LHCN-M2 (cell line): ENCODE results near the gene LILRA2. TPM values are rescaled to one million over a fixed set of nuclear protein-coding genes. Genes with fewer than 3 reads are reported as not detected.
"Not testable (repeated sequence)": the region's sequence is repeated elsewhere in the genome, so short reads cannot be mapped to it uniquely, and the experiment has no call there.

Experiments
- DNase-seq: peaks from one replicate; pipeline ENCODE4 v3.0.0-alpha.2; 2012; ENCODE audit warnings: low read depth
- total RNA-seq: library from RNA; depleted of rRNA; stranded (reverse); fragments of >200 nt; gene quantifications from 2 replicates; pipeline ENCODE4 v1.2.3, GENCODE V29; 2014

Gene LILRA2
- total RNA-seq, 1 experiment from 2014 or later: not detected

DNA sequence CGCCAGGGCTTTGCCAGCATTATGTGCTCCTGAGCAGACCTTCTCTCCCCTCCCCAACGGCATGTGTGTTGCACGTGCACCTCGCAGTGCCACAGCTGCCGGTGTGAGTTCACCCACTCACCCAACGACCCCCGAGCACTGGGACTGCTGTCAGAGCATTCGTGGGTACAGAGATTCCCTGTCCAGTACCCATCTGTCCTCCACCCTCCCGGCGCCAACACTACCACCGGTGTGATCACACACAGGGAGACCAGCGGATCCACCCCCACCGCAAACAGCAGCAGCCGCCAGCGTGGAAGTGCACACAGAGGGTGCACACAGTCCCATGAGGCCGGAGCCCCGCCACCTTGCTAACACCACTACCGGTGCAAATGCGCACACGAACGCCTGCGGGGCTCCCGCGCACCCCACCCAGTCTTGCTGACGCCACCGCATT is 35.8 kb downstream of the LILRA2 start:
- no peak for DNase-seq

DNA sequence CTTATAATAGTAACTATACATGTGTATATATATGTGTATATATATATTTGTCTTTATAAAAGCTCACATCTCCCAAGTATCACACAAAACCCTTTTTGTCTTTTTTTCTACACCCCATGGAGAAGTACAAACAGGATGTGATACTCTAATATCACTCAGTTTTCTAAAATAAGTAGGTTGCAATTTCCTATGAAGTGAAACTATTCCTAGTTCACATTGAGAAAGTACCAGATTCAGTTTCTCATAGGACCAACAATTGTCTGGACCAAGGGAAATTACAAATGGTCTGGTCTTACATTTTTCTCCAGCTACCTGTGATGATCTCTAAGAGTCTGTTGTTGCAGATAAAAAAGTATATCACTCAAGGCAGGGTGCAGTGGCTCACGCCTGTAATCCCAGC is 38.8 kb downstream of the LILRA2 start:
- DNase-seq: no peak

DNA sequence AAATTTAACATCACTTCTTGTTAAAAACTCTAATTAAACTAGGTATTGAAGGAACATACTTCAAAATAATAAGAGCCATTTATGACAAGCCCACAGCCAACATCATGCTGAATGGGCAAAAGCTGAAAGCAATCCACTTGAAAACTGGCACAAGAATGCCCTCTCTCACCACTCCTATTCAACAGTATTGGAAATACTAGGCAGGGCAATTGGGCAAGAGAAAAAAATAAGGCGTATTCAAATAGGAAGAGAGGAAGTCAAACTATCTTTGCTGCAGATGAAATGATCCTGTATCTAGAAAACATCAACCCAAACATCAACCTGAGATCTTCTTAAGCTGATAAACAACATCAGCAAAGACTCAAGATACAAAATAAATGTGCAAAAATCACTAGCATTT is 41.1 kb downstream of the LILRA2 start:
- DNase-seq: no peak

DNA sequence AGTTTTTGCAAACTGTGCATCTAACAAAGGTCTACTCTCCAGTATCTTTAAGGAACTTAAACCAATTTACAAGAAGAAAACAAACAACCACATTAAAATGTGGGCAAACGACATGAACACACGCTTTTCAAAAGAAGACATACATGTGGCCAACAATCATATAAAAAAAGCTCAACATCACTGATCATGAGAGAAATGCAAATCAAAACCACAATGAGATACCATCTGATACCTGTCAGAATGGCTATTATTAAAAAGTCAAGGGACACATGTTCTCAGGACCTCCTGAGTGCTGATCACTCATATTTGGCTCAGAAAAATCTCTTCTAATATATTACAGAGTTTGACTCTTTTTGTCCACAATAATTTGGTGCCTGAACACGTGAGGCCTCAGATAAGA is 42.5 kb downstream of the LILRA2 start:
- no peak for DNase-seq

DNA sequence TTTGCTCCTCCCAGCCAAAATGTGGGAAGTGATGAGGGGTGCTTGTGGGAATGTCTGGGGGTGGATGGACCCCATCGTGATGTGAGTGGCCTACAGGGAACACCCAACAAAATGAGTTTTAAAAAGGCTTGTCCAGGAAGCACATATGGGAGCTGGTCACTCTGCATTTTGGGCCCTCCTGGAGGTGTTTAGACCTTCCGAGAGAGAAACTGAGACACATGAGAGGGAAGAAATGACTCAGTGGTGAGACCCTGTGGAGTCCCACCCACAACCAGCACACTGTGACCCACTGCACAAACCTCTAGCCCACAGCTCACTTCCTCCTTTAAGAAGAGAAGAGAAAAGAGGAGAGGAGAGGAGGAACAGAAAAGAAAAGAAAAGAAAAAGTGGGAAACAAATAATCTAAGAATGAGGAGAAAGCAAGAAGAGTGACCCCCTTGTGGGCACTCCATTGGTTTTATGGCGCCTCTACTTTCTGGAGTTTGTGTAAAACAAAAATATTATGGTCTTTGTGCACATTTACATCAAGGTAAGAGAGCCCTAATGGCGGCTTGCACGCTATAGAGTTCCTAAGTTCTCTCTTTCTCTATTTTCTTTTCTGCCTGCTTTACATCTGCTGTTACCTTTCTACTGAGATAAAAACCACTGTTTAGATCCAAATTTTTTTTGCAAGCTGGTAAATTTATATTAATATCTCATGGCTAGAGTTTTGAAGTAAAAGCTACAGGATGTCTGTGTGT is 43.4 kb downstream of the LILRA2 start:
- no peak for DNase-seq

DNA sequence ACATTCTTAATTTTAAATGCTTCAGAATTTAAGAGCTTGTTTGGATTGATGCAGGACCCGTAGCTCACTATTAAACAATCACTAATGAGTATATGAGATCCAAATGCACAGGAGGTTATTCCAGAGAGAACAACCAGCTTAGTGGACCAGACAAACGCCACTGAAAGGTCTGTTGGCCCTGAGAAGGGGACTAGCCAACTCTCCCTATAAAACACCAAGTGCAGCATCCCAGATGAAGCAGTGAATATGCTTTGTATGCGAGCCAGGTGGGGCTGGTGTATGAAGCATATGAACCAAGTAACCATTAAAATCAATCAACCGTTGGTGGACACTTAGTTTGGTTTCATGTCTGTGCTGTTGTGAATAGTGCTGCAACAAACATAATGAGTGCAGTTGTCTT is 46.9 kb downstream of the LILRA2 start:
- no peak for DNase-seq

DNA sequence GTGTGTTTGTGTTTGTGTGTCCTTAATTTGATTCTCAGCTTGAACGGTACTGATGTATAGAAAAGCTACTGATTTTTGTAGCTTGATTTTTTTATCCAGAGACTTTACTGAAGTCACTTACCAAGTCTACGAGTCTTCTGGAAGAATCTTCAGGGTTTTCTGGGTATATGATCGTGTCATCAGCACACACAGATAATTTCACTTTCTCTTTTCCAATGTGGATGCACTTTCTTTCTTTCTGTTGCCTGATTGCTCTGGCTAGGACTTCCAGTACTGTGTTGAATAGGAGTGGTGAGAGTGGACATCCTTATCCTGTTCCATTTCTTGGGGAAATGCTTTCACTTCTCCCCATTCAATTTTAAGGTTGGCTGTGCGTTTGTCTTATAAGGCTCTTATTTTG is 48.8 kb downstream of the LILRA2 start:
- DNase-seq: no peak

DNA sequence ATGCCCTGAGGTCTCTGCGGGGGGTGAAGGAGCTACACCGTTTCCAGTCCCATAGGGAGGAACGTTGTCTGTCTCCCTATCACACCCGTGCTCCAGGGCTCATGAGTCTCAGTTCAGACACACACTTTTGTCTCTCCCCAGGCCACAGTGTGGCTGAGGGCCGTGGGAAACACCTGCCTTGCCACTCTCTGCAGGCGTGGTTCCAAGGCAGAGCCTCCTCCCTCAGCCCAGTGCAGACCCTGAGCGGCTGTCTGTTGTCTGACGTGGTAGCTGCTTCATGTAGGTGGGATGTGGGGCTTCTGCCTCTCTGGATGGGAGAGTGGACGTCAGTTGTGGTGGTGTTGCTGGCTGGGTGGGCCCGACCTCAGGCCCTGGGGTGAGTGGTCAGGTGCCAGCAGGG is 50.6 kb downstream of the LILRA2 start:
- DNase-seq: not testable (repeated sequence)

DNA sequence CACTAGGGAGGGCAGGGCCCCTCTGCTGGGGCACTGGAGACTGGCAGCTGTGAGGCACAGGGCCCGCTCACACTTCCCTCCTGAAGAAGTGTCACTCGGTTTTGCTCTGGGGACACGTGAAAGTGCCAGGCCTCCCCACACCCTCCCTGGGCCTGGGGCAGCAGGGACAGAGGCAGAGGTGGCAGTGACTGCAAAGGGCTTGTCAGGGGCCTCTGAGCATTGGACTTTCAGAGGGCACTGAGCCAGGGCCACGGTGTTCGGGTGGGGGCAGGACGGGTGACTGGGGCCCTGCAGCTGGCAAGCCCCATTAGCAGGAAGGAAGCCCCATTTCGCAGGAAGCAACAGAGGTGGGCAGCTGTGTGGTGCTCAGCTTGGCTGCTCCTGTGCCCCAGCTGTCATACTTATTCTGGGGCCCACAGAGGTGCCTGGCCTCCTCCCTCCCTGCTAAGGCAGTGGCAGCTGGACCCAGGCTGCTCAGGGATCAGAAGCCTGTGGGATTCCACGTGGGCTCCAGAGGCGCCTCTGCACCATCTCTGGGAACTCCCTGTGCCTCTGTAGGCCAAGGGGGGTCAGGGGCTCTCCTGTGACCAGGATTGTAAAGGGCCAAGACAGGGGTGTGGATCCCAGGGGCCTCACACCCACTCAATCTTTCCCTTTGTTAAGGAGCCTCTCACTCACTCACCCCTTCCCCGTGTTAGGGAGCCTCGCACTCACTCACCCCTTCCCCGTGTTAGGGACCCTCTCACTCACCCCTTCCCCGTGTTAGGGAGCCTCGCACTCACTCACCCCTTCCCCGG is 51.5 kb downstream of the LILRA2 start:
- not testable (repeated sequence) for DNase-seq

DNA sequence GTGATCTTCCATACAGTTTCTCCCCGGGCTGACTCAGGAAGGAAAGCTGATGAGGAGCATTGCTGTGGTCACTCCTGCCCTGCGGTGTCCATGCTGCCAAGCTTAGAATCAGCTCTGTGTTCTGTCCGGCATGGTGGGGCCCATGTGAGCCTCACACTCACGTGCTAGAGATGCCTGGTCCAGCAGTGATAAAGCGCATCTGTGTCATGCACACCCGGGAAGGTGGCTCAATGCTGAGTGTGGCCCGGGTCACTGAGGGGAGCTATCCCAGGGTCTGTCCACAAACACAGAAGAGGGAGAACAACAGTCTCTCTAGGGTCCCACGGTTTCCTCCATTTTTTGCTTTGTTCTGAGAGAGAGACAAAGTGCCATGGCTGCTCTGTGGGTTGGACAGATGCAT is 53.2 kb downstream of the LILRA2 start:
- no peak for DNase-seq

DNA sequence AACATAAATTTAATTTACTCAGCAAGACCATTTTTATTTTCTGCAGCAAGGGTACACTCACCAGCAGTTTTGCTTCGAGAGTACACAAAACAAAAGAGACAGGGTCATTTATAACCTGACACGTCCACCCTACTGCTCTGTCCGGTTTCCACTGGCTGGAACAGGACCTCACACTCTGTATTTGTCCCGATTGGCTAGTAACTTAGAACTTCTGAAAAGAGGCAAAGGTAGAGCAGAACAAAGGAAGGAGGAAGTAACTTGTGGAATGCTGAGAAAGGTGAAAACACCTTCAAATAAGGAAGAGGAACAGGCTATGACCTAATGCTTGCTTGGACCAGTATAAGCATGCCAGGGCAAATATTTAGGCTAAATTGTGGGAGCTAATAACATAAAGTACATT is 54.3 kb downstream of the LILRA2 start:
- DNase-seq: not testable (repeated sequence)

DNA sequence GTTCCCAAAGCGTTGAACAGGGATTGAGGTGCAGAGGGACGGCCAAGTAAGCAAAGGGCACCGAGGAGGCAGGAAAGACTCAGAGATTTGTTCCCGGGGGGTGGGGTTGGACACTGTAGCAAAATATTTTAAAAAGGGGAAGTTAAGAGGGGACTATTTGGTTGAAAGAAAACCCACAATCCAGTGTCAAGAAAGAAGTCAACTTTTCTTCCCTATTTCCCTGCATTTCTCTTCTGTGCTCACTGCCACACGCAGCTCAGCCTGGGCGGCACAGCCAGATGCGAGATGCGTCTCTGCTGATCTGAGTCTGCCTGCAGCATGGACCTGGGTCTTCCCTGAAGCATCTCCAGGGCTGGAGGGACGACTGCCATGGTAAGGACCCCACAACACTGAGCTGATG is 56.7 kb downstream of the LILRA2 start, which contains the start of gene LILRB1:
Gene LILRB1 (plus strand): TSS at position 223 of the 400 bp plus-strand sequence. CDS start 590 bp downstream, outside the sequence.
- not testable (repeated sequence) for DNase-seq

DNA sequence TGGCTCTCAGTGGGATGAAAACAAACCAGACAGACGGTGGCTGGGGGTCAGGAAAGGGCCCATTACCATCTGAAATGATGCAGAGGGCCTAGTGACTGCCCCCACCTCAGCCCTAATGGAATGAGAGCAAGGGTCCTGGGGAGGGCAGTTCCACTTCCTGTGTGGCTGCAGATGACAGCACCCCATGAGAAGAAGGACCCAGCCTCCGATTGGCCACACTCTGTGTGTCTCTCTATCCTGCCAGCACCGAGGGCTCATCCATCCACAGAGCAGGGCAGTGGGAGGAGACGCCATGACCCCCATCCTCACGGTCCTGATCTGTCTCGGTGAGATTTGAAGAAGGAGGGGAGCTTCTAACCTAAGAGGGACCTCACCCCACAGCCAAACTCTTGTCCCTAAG is 57.2 kb downstream of the LILRA2 start:
- no peak for DNase-seq

DNA sequence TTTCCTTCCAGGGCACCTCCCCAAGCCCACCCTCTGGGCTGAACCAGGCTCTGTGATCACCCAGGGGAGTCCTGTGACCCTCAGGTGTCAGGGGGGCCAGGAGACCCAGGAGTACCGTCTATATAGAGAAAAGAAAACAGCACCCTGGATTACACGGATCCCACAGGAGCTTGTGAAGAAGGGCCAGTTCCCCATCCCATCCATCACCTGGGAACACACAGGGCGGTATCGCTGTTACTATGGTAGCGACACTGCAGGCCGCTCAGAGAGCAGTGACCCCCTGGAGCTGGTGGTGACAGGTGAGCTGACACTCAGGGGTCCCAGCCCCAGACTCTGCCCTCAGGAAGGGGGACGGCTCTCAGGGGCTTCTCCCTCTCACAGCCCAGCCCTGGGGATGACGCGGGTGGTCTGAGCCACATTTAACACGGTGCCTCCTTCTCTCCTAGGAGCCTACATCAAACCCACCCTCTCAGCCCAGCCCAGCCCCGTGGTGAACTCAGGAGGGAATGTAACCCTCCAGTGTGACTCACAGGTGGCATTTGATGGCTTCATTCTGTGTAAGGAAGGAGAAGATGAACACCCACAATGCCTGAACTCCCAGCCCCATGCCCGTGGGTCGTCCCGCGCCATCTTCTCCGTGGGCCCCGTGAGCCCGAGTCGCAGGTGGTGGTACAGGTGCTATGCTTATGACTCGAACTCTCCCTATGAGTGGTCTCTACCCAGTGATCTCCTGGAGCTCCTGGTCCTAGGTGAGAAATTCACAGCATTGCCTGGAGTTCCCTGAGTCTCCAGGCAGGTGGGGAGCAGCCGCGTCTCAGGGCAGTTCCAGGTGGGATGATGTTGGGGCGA is 58.1 kb downstream of the LILRA2 start:
- not testable (repeated sequence) for DNase-seq

DNA sequence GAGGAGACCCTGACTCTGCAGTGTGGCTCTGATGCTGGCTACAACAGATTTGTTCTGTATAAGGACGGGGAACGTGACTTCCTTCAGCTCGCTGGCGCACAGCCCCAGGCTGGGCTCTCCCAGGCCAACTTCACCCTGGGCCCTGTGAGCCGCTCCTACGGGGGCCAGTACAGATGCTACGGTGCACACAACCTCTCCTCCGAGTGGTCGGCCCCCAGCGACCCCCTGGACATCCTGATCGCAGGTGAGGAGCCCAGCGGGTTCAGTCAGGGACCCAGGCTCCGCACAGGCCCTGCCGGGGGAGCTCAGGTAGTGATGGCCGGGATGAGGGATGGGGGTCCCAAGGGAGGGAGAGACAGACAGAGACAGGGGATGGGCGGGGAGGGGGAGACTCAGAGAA is 58.9 kb downstream of the LILRA2 start:
- DNase-seq: not testable (repeated sequence)

DNA sequence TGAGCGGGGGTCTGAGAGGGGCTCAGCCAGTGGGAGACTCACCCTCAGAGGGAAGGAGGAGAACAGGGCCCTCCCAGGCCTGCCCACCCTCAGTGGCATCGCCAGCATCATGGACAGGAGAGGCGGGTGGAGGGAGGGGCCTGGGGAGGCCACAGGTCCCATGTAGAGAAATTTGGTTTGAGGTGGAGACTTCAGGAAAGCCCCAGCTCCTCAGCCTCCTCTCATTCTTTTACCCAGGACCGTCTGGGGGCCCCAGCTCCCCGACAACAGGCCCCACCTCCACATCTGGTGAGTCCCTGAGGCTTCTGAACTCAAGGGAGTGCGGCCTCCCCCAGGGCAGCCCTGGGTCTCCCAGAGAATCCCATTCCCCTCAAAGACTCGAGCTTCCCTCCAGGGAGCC is 59.8 kb downstream of the LILRA2 start:
- DNase-seq: no peak

DNA sequence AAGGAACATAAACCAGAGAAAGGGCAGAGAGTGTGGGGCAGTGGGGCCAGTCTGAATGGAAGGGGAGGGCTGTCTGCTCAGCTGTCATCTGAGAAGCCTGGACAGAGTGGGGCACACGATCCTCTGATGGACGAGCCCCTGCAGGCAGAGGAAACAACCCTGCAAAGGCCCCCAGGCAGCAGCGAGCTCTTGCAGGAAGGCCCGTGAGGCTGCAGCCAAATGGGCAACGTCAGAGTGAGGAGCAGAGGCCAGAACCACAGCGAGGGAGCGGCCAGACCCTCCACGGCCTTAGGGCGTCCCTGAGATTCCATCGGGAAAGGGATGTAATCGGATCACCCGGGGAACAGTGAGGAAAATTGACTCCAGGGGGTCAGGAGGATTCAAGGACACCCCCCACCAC is 62.5 kb downstream of the LILRA2 start:
- DNase-seq: not testable (repeated sequence)

DNA sequence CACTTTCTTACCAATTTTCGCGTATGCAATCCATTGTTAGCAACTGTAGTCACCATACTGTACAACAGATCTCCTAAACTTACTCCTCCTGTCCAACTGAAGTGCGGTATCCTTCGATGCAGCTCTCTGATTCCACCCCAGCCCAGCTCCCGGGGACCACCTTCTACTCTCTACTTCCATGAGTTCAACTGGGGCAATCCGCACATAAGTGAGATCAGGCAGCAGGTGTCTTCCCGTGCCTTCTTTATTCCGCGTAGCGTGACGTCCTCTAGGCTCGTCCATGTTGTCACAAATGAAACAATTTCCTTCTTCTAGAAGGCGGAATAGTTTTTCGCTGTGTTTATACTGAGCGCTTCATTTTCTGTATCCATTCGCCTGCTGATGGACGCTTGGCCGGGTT is 65.1 kb downstream of the LILRA2 start:
- DNase-seq: no peak
